HG03064 (cell line): ENCODE results near the gene TFPI2.

ENCODE experiments used
- ATAC-seq: cut with Tn5 transposase; IDR thresholded peaks from one replicate; pipeline ENCODE4 v1.9.1; 2021; ENCODE audit warnings: low read depth; ENCODE audit not compliant: unreplicated experiment

Gene TFPI2

DNA sequence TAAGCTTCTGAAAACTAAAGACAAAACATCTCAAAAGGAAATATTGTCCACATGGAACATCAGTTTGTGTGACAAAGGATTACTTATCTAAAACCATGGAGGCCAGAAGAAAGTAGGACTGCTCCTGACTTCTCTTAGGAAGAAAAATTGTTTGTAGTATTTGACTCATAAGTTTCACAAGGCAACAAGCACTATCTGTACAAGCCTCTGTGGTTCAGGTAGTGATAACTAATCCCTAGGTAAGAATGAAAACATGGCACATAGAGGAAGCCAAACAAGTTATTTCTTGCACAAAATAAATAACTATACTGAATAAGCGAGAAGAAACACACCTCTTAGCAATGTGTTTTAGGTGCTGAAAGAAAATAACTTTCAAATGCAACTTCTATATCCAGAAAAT is 30.3 kb downstream of the TFPI2 start:
- no peak for ATAC-seq

DNA sequence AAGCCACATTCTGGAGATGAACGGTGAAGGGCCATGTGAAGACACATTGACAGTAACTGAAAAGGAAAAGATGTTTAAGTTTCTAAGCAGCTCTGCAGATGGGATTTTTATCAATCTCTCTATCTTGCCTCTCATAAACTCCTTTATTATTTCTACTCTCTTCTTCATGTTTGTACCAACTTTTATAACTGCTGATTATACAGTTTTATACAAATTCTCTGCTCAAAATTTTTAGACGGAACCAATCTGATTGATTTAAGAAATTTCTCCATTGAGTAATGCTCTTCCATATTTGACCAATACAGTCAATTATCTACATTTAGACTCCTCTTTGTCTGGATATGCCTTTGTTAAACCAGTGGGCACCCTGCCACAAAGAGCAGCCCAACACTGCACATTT is 31.7 kb downstream of the TFPI2 start:
- no peak for ATAC-seq

- no peak for ATAC-seq
Measured at GRCh38 chr7:93856323-93856722, 34.2 kb downstream of the TFPI2 start.

DNA sequence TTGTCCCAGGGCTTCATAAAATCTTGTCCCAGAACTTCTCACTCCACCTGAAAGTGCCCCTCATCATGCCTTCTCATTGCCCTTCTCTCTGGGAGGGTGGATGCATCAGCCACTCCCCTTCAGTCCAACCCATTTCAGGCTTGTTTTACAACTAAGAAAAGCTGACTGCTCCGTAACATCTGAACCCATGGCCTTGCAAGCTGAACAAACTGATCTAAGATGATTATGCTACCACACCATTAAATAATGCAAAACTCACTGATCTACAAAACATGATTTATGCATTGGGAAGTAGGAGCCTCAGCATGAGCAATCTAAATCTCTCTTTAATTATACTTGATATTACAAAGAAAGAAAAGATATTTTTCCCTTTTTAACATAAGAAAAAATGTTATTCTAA is 34.8 kb downstream of the TFPI2 start:
- ATAC-seq = no peak

GRCh38 chr7:93854480-93854879 is 36.1 kb downstream of the TFPI2 start:
- ATAC-seq = no peak

- ATAC-seq = no peak
Measured at GRCh38 chr7:93851536-93851935, 39.0 kb downstream of the TFPI2 start.

DNA sequence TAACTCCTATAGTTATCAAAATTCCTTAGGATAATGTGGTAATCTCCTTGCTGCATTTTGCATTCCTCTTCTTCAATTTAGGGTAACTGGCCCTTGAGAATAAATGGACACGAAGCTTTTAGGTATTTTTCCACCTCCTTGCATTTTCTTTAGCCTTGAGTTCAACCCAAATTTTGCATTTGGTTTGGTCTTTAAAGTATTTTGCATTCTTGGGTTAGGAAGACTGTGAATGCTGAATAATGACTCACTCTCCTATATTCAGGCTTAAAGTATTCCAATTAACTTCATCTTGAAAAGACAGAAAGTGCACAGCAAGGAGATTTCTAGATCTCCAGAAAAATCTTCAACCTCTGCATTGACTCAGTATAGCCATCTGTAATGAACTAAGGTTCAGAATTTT is 47.3 kb downstream of the TFPI2 start:
- ATAC-seq = no peak

DNA sequence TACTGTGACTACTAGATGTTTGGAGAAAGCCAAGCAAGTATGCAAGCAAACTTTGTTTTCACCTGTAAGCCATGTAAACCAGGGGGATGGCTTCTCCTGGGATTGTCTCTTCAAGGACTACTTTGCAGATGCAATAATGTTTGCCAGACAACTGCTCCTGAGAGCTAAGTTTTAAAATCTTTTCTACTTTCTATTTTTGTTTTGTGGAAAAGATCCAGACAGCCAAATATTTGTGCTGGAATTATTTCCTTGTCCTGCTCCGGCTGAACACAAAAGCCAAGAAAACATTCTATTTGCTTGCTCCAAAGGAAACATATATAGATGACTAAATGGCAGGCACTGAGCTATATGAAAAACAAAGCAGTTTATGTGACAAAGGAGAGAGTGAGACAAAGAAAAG is 51.6 kb downstream of the TFPI2 start:
- ATAC-seq = no peak

GRCh38 chr7:93837245-93837644 is 53.3 kb downstream of the TFPI2 start:
- ATAC-seq = no peak

DNA sequence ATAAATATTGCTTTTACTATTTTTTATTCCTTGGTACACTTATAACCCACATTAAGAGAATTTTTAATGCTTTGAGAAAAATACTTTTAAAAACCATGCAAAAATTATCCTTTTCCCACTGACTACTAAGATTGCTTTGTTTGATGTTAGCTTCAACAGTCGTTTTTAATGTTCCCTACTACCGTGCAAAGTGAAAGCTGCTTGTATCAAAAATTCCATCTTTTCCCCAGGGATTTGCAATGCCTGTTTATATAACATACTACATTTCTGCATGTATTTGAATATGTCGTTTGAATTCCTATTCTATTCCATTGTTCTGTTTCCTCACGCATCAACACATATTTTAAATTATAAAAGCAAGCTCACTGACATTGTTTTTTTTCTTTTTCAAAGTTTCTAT is 54.4 kb downstream of the TFPI2 start:
- ATAC-seq = no peak

- ATAC-seq = no peak
Measured at GRCh38 chr7:93835702-93836101, 54.9 kb downstream of the TFPI2 start.
